GM18951 (cell line): ENCODE results near the gene LRCOL1.

Experiments used
- POLR2A ChIP-seq: IDR thresholded peaks from 4 replicates; pipeline ENCODE4 v1.6.1; 2011; ENCODE audit warnings: mild to moderate bottlenecking; ENCODE audit not compliant: insufficient read length, insufficient read depth; ENCODE audit errors: extremely low read depth
- in situ Hi-C: fragments of 300-500 bp; cut with MboI; formaldehyde crosslinking; loops from one replicate; pipeline ENCODE4 v1.12.0; 2022; ENCODE audit warnings: low sequenced_read_pairs, mixed read lengths, inconsistent platforms; ENCODE audit not compliant: unreplicated experiment

LRCOL1 gene

GRCh38 chr12:132583736-132584135 is 26.6 kb downstream of the LRCOL1 start:
- in situ Hi-C loops: no loop called here
- TF ChIP-seq POLR2A: no peak

- in situ Hi-C loops: no loop called here
- TF ChIP-seq POLR2A: no peak
Measured at GRCh38 chr12:132583411-132583710, 27.0 kb downstream of the LRCOL1 start.

DNA sequence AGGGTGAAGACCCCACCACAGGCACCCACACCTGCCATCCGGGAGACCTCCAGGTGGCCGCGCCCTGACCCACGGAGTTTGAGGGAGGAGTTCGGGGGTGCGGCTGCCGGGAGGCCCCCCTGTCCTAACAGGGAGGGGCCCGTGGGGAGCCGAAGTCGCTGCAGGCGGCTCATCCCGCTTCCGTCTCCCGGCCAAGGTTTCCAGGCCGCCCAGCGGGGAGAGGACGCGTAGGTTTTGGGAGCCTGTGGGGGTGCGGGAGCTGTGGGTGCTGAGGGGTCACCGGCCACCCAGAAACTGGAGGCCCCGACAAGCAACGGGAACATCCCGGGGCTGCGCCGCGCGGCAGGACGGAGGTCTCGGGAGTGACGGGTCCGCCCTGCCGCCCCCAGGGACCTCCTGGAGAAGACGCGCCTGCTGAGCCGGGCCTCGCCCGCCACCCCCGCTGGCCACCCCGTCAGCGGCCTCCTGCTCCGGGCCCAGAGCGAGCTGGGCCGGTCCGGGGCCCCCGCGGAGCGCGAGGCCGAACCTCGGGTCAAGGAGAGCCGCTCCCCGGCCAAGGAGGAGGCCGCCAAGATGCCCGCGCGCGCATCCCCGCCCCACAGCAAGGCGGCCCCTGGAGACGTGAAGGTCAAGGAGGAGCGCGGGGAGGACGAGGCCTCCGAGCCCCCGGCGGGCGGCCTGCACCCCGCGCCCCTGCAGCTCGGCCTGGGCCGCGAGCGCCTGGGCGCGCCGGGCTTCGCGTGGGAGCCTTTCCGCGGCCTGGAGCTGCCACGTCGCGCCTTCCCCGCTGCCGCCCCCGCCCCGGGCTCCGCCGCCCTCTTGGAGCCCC is 27.6 kb downstream of the LRCOL1 start:
- in situ Hi-C loops: no loop called here
- TF ChIP-seq POLR2A: no peak

- in situ Hi-C loops: no loop called here
- no peak for TF ChIP-seq POLR2A
Measured at GRCh38 chr12:132582058-132582420, 28.3 kb downstream of the LRCOL1 start.

- in situ Hi-C loops: no loop called here
- TF ChIP-seq POLR2A: no peak
Measured at GRCh38 chr12:132581348-132582057, 28.9 kb downstream of the LRCOL1 start.

DNA sequence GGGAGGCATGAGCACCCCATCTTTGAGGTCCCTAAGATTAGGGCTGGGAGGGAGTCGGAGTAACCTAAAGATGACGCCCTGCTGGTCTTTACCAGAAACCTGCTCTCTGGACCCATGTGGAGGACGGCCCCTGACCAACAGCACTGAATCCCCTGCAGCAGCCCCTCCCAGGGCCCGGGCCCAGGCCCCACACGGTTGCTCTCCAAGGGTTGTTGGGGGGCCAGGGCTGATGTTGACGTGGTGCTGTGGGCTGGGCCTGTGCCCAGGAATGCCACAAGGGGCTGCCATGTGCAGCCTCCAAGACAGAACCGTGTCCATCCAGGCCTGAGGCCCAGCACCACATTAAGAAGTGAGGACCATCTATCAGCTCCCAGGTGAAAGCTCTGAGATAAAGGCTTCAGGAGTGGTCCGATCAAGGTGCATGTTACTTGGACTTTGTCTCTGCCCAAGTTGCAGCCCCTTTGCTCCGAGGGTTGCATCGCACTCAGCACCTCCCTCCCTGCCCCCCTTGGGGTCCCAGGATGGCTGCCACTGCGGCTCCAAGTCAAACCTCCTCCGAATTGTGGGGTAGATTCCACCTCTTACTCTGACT is 29.6 kb downstream of the LRCOL1 start:
- in situ Hi-C loops: no loop called here
- no peak for TF ChIP-seq POLR2A

DNA sequence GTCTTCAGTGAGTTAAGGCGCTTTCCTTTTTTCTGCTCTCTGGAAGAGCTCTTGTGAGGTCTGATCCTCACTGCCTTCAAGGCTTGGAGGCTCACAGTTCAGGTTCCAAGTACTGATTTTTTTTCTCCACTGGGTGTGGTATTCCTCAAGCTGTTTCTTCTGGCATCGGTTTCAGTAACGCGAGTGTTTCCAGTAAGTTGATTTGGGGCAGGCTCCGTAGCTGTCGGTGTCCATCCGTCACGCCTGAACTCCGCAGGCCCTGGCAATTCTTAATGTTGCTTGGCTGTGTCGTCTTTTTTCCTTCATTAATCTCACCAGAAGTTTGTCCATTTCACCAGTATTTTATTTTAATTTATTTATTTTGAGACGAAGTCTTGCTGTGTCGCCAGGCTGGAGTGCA is 30.6 kb downstream of the LRCOL1 start:
- in situ Hi-C loops: no loop called here

GRCh38 chr12:132578826-132579225 is 31.6 kb downstream of the LRCOL1 start:
- in situ Hi-C loops: no loop called here
- TF ChIP-seq POLR2A: no peak

More for the DNA sequence above, 30.6 kb downstream of the LRCOL1 start:
- no peak for TF ChIP-seq POLR2A

DNA sequence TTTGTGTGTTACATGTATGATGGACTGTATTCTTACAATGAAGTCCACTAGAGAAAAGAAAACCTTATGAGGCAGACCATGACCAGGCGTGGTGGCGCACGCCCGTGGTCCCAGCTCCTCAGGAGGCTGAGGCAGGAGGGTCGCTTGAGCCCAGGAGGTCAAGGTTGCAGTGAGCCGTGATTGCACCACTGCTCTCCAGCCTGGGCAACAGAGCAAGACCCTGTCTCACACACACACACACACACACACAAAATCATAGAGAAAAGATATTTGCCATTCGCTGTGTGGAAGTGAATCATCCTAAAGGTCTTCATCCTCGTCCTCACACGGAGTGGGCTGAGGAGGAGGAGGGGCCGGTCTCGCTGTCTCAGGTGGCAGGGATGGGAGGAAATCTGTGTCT is 32.3 kb downstream of the LRCOL1 start:
- no peak for TF ChIP-seq POLR2A
- in situ Hi-C loops: no loop called here

DNA sequence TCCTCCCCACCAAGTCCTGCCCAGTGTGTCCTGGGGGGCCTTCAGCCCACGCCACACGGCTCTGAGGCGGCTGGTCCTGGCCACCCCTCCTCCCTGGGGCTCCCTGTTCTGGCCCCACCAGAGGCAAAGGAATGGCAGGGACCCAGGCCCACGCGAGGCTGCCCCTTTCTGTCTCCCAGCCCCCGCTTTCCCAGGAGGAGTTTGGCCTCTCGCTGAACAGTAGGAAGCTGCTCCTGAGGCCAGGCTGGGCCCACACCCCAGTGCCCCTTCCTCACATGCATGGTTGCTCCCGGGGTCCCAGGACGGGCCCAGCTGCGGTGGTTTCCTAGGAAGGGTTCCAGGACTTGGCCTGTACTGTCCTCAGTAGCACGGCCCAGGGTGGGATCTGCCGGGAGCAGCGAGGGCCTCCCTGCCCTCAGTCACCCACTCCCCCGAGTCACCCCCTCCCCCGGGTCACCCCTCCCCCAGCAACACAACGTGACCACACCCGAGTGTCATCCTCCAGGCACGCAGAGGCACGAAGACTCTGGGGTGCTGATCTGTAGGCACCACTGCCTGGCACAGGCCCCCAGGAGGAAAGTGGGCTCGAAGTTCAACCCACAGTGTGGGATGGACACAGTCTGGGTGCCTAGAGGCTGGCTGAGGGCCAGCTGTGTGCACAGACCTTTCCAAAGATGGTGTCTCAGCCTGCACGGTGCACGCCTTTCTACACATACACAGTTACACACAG is 33.0 kb downstream of the LRCOL1 start:
- in situ Hi-C loops: no loop called here
- TF ChIP-seq POLR2A: no peak

DNA sequence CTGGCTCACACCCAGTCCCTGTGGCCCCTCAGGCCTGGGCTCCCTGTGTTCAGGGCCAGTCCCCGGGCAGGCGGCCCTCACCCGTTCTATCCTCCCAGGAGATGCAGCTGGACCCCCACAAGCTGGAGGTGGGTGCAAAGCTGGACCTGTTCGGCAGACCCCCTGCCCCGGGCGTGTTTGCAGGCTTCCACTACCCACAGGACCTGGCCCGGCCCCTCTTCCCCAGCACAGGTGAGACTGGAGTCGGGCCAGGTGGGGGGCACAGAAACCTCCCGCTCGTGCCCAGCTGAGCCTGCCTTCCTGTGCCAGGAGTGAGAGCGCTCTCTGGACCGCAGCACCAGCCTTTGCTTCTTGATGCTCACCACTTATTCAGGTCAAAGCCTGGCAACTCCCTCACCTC is 33.7 kb downstream of the LRCOL1 start:
- no peak for TF ChIP-seq POLR2A
- in situ Hi-C loops: no loop called here

- TF ChIP-seq POLR2A: no peak
- in situ Hi-C loops: no loop called here
Measured at GRCh38 chr12:132575661-132576060, 34.7 kb downstream of the LRCOL1 start.

DNA sequence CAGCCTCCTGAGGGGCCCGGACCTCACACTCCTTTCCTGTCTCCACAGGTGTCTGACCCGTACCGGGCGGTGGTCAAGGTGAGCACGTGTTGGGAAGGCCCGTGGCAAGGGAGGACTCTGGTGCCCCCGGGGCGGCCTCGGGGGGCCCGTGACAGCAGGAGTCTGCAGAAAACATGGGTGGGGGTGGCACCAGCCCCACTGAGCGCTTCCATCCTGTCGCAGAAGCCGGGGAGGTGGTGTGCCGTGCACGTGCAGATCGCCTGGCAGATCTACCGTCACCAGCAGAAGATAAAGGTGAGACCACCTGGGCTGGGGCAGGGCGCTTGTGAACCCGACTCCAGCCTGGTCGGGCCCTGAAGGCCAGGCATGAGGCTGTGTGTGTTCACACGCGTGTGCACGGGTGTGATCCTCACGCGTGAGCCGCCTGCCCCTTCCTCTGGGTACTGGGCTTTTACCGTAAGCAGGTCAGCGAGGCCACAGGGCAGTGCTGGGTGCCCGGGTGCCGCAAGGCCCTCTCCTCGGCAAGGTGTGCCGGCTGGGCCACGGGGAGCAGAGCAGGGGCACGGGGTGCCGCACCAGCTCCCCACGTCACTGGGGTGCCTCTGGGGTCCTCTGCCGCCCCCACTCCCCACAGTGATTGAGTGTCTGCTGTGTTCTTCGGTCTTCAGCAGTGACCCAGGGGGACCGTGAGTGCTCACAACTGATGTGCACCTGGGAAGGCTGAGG is 35.9 kb downstream of the LRCOL1 start:
- in situ Hi-C loops: no loop called here
- no peak for TF ChIP-seq POLR2A
